ENCODE results near the gene C1orf185. TPM values are rescaled to one million over a fixed set of nuclear protein-coding genes. Genes with fewer than 3 reads are reported as not detected.

C1orf185 gene
- total and polyA plus RNA-seq, 2 of the 4 experiments (the other 2 are of a cell fraction) = not detected

DNA sequence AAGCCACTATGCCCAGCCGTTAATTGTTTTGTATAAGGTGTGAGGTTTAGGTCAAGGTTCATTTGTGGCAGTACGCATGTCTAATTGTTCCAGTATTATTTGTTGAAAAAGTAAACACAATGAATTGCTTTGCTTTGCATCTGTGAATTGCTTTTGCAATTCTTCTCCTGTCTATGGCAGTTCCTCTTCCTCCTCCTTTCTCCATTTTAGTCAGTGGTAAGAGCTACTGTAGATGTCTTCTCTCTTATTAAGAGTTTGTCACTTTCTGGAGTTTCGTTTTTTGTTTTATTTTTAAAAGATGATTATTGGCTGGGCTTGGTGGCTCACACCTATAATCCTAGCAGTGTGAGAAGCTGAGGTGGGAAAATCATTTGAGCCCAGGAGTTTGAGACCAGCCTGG is 29.2 kb downstream of the C1orf185 start:
- H3K14ac ChIP-seq (replicated peaks; ENCODE audit: low read depth, low read length) = no peak overlapping the region
- no peak overlapping the region for H3K23ac ChIP-seq (ENCODE audit: low read depth, low read length)
- peaks cover 1% of the 10 kb centered on the region; the same call in 1 of the 2 replicates for H3K27me3 ChIP-seq (ENCODE audit: control insufficient read depth, insufficient read depth, low read length)
- in situ Hi-C loops (cut with MboI; ENCODE audit: low sequenced_read_pairs) = no loop called here
- dilution Hi-C loops (cut with HindIII; ENCODE audit: low sequenced_read_pairs, unreplicated experiment) = no loop called here
- ChIA-PET POLR2A (ENCODE audit: unreplicated experiment) (no interaction called here), CTCF (interaction anchor here (1.6 kb wide), 1 partner anchor 10 kb away, joined by 3 read pairs; no protein-coding TSS in a partner anchor)
- WGBS, 2 experiments (ENCODE audit: extremely low coverage in 2 of 2, insufficient read length in 1 of 2) = no CpG with 5 or more reads among the region's 3 CpGs
- BruUV-seq (replicated peaks) = no TSS peak
- H4K5ac ChIP-seq (ENCODE audit: low read depth, low read length) = no peak overlapping the region
- no peak overlapping the region for H2BK5ac ChIP-seq (ENCODE audit: low read depth, low read length, poor library complexity, severe bottlenecking)
- no peak overlapping the region for H2BK15ac ChIP-seq (ENCODE audit: low read depth, low read length)
- no peak overlapping the region for H2AK5ac ChIP-seq (ENCODE audit: low read depth, low read length)
- H3K27ac ChIP-seq (ENCODE audit: insufficient read depth, low read length) = no peak overlapping the region
- TF ChIP-seq MAZ (IDR thresholded peaks at IDR 0.05; ENCODE audit: borderline replicate concordance, low read depth, low read length) (no peak), RFX5 (IDR thresholded peaks at IDR 0.05; ENCODE audit: low read depth, low read length) (no peak), MXI1 (IDR thresholded peaks at IDR 0.05; ENCODE audit: borderline replicate concordance, low read depth, low read length) (no peak)
- no peak for ATAC-seq (ENCODE audit: low read depth)
- no peak overlapping the region for H3K18ac ChIP-seq (ENCODE audit: low read depth, low read length)
- no peak overlapping the region for H2AK9ac ChIP-seq (replicated peaks; ENCODE audit: low read depth, low read length, poor library complexity)
- H4K20me1 ChIP-seq (ENCODE audit: insufficient read depth, low read length) = no peaks in the 10 kb centered on the region
- H3K36me3 ChIP-seq (ENCODE audit: control insufficient read depth, insufficient read depth, low read length) = no peaks in the 10 kb centered on the region
- H2AFZ ChIP-seq (replicated peaks; ENCODE audit: low read length, poor library complexity) = no peak overlapping the region
- H3K56ac ChIP-seq (ENCODE audit: extremely low read depth, insufficient read depth, low read length) = no peak overlapping the region
- no peak overlapping the region for H3K4me2 ChIP-seq (ENCODE audit: low read depth, low read length)
- H2BK20ac ChIP-seq (ENCODE audit: low read depth, low read length) = no peak overlapping the region
- H2BK120ac ChIP-seq (ENCODE audit: low read depth, low read length) = no peak overlapping the region
- no peak overlapping the region for H4K91ac ChIP-seq (ENCODE audit: insufficient read depth, low read depth, low read length)
- no peaks in the 10 kb centered on the region for H3K79me1 ChIP-seq (ENCODE audit: low read depth in 1 of 2, low read length in 2 of 2)
- H3K9ac ChIP-seq (ENCODE audit: low read depth, low read length) = no peak overlapping the region
- H3K4ac ChIP-seq (ENCODE audit: low read depth, low read length) = no peak overlapping the region
- no peaks in the 10 kb centered on the region; the same call in 1 of the 2 replicates for H3K9me3 ChIP-seq (ENCODE audit: control insufficient read depth, insufficient read depth, low read length)
- H4K8ac ChIP-seq (ENCODE audit: low read depth in 2 of 2, low read length in 2 of 2) = no peak overlapping the region
- no peaks in the 10 kb centered on the region for H3K4me1 ChIP-seq (ENCODE audit: control insufficient read depth, insufficient read depth, low read length)
- intact Hi-C loops (cut with micrococcal nuclease) = no loop called here
- H3K4me3 ChIP-seq (ENCODE audit: insufficient read depth, low read depth, low read length) = no peak overlapping the region
- no peak for DNase-seq
- no peaks in the 10 kb centered on the region for H3K9me1 ChIP-seq (ENCODE audit: insufficient read depth, low read length)
